Head of caudate nucleus (tissue), 42 donors: ENCODE measurements around the gene RNF20.
"Not testable (repeated sequence)": the region's sequence is repeated elsewhere in the genome, so short reads cannot be mapped to it uniquely, and the experiment has no call there.

Experiments
- DNase-seq, 42 donors: peaks; one replicate each; pipeline versions ENCODE4 v3.0.0 to v3.0.0-alpha.2; 2020 to 2021; ENCODE audit warnings: mixed read lengths in 7 of 42
- intact Hi-C: fragments of 100-400 bp; cut with DNase I; formaldehyde crosslinking; loops from one replicate; pipeline ENCODE4 v1.15.0; 2022

The RNF20 gene

GRCh38 chr9:101527066-101527465, 6.6 kb upstream of the RNF20 start:
- DNase-seq, result peak in 7 of 42 donors; percentile 6 to 50 (median 20)
- intact Hi-C loops, result no loop called here

- intact Hi-C loops, result no loop called here
- no peak for DNase-seq
Observed at GRCh38 chr9:101528015-101528414, 5.6 kb upstream of the RNF20 start.

- intact Hi-C loops, result loop anchor here (2.0 kb wide), 1 partner anchor 71 kb away; no protein-coding TSS in a partner anchor
- peak; percentile 53 to 93 (median 81) for DNase-seq
Observed at GRCh38 chr9:101530076-101530711, 3.5 kb upstream of the RNF20 start.

- no peak for DNase-seq
- intact Hi-C loops, result no loop called here
Observed at GRCh38 chr9:101536351-101536750, 2.7 kb downstream of the RNF20 start.

GRCh38 chr9:101536938-101537337, 3.3 kb downstream of the RNF20 start:
- intact Hi-C loops, result no loop called here
- DNase-seq, result peak in 4 of 42 donors; percentile 29 to 47 (median 34)

GRCh38 chr9:101540069-101540468, 6.4 kb downstream of the RNF20 start:
- no peak for DNase-seq
- intact Hi-C loops, result no loop called here

- no peak for DNase-seq
- intact Hi-C loops, result no loop called here
Observed at GRCh38 chr9:101543098-101543735, 9.6 kb downstream of the RNF20 start.

- DNase-seq, intact Hi-C loops: not testable (repeated sequence)
Observed at GRCh38 chr9:101549472-101550098, 15.9 kb downstream of the RNF20 start.

- intact Hi-C loops, result no loop called here
- no peak for DNase-seq
Observed at GRCh38 chr9:101561740-101562139, 28.1 kb downstream of the RNF20 start.

- DNase-seq, result no peak
- intact Hi-C loops, result no loop called here
Observed at GRCh38 chr9:101562966-101563365, 29.3 kb downstream of the RNF20 start.

GRCh38 chr9:101564252-101564651, 30.6 kb downstream of the RNF20 start:
- DNase-seq, result no peak
- intact Hi-C loops, result no loop called here

- intact Hi-C loops, result no loop called here
- DNase-seq, result peak in 21 of 42 donors; percentile 8 to 62 (median 30)
Observed at GRCh38 chr9:101566904-101567724, 33.5 kb downstream of the RNF20 start.

GRCh38 chr9:101567725-101568350, 34.2 kb downstream of the RNF20 start:
- intact Hi-C loops, result no loop called here
- no peak for DNase-seq

GRCh38 chr9:101569741-101570501, 36.3 kb downstream of the RNF20 start:
- no peak for DNase-seq
- intact Hi-C loops, result no loop called here

GRCh38 chr9:101571114-101571513, 37.5 kb downstream of the RNF20 start:
- DNase-seq, result no peak
- intact Hi-C loops, result no loop called here

- DNase-seq, result no peak
- intact Hi-C loops, result no loop called here
Observed at GRCh38 chr9:101572316-101572715, 38.7 kb downstream of the RNF20 start.

- DNase-seq, result no peak
- intact Hi-C loops, result no loop called here
Observed at GRCh38 chr9:101574731-101575333, 41.2 kb downstream of the RNF20 start.

- intact Hi-C loops, result no loop called here
- no peak for DNase-seq
Observed at GRCh38 chr9:101578378-101578777, 44.7 kb downstream of the RNF20 start.
